OCI-LY1 (cell line): Measurements from ENCODE around the gene LENEP.

Source experiments
- CTCF ChIP-seq: fragments of 200-600 bp; sonication (generic), shearing (Covaris generic); IDR thresholded peaks from 2 replicates; pipeline ENCODE4 v1.5.1; 2017; ENCODE audit warnings: mild to moderate bottlenecking, antibody characterized with exemption, low read length, moderate library complexity, mixed read lengths
- EZH2 ChIP-seq: fragments of 200-600 bp; sonication (generic), shearing (Covaris generic); IDR thresholded peaks from 2 replicates; pipeline ENCODE4 v1.8.0; 2017; ENCODE audit warnings: borderline replicate concordance, mixed run types, mild to moderate bottlenecking, antibody characterized with exemption, low read length, moderate library complexity, mixed read lengths

GRCh38 chr1:154960446-154961136 is 32.8 kb upstream of the LENEP start:
- TF ChIP-seq CTCF: no peak
- no peak for TF ChIP-seq EZH2
